Activated CD4-positive, alpha-beta T cell treated with anti-CD3 and anti-CD28 coated beads for 36 hours (primary cell): ENCODE data around the gene VPS35. TPM values are rescaled to one million over a fixed set of nuclear protein-coding genes. Genes with fewer than 3 reads are reported as not detected.
A peak's percentile ranks its signal among the peaks of the same experiment; 100 is the strongest.

ENCODE experiments used
- ATAC-seq: fragments of 200-7000 bp; cut with Tn5 transposase; one replicate; pipeline ENCODE4 v1.10.0; 2021; ENCODE audit warnings: mild to moderate bottlenecking, moderate library complexity
- CTCF ChIA-PET: fragments of 350-600 bp; sonication (Branson Sonifier 250); formaldehyde crosslinking; loops from one replicate; lab custom pipeline; 2021; ENCODE audit warnings: antibody characterized with exemption; lab: Charles Lee
- POLR2A ChIA-PET: fragments of 350-600 bp; sonication (Branson Sonifier 250); formaldehyde crosslinking; loops from one replicate; lab custom pipeline; 2021; ENCODE audit warnings: antibody characterized with exemption, inconsistent platforms; lab: Charles Lee
- DNase-seq: peaks from one replicate; pipeline ENCODE4 v3.0.0-alpha.2; 2020
- H3K27ac Mint-ChIP-seq: one replicate; pipeline ENCODE4 v1.8.0; 2021; ENCODE audit warnings: mixed read lengths
- H3K27me3 Mint-ChIP-seq: one replicate; pipeline ENCODE4 v1.8.0; 2021; ENCODE audit warnings: mixed read lengths
- H3K36me3 Mint-ChIP-seq: one replicate; pipeline ENCODE4 v1.8.0; 2021; ENCODE audit warnings: low read depth, mixed read lengths
- H3K4me1 Mint-ChIP-seq: one replicate; pipeline ENCODE4 v1.8.0; 2021; ENCODE audit warnings: mixed read lengths
- H3K4me3 Mint-ChIP-seq: one replicate; pipeline ENCODE4 v1.8.0; 2021; ENCODE audit warnings: mild to moderate bottlenecking, moderate library complexity, mixed read lengths
- H3K9me3 Mint-ChIP-seq: one replicate; pipeline ENCODE4 v1.8.0; 2021; ENCODE audit warnings: low read depth, mixed read lengths
- intact Hi-C, 2 experiments: fragments of 100-400 bp; cut with DNase I in 1 of 2; cut with micrococcal nuclease in 1 of 2; formaldehyde crosslinking; loops; one replicate each; pipeline versions ENCODE4 v1.14.2 to v1.15.1; 2022 to 2024; cut with DNase I, micrococcal nuclease
- total RNA-seq, 2 experiments: library from RNA; stranded (reverse); gene quantifications; one replicate each; pipeline ENCODE4 v1.2.3, GENCODE V29; 2021

The VPS35 gene
- total RNA-seq, 2 experiments from 2014 or later, result 60.0 to 98.4 TPM

DNA sequence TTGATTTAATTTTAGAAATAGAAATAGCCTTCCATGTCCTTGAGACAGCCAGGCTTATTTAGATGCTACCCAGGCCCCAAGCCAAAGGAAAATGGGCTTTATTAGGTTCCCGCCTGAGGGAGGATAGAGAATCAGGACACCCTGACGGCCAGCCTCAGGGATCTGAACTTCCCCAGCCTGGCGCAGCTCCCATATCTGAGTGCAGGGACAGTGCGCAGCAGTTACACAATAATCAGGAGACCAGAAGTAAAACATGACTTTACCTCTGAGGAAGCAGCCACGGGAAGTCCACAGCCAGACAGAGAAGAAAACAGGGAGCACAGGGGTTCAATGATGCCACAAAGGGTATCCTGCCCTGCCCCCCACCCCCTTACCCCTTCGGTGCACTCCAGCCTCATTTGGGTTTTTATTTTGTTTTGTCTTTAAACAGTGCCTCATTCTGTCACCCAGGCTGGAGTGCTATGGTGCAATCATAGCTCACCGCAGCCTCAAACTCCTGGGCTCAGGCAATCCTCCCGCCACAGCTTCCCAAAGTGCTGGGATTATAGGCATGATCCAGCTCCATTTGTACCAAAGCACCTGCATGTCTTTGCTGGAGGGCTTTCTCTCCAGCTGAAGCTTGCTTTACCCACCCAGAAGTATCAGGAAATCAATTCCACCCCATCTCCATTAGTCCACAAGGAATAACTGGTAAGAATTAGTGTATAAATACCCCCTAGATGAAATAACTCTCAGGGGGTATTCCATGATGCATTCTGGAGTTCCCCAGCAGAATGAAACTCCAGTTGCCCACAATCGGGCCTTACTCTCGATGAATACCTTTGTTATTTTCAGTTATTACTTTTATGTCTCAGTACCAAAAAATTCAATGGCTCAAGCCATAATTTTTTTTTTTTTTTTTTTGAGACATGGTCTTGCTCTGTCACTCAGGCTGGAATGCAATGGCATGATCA is 22.4 kb upstream of the VPS35 start:
- no peak for ATAC-seq
- H3K36me3 Mint-ChIP-seq, result no peaks in the 10 kb centered on the region
- POLR2A ChIA-PET, result no interaction called here

DNA sequence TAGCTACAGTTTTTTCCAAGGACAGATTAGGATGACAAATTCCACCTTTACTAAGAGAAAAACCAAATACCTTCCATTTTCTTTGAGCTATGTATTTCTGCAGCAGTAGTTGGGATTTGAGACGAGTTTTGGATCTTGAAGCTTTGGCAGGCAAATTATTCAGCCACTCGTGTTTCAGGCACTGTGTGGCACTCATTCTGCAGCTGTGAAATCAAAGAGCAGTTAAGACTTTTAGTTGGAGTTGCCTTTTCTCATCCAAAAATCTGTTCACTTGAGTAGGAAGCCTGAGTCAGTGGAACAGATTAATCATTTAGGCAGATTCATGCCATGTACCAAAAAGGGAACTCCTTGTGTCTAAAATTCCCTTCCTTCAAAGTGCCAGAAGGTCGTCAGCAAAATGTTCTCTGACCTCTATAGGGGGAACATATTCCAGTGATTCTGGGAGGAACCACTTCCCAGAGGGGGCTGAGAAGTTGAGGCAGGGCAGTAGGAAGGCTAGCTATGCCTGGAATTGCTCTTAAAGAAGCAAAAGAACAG is 20.6 kb upstream of the VPS35 start:
- no peak overlapping the region for H3K27ac Mint-ChIP-seq
- H3K4me1 Mint-ChIP-seq, result peaks cover 4% of the 10 kb centered on the region
- H3K9me3 Mint-ChIP-seq, result no peaks in the 10 kb centered on the region
- no peak for ATAC-seq
- DNase-seq, result no peak
- H3K36me3 Mint-ChIP-seq, result no peaks in the 10 kb centered on the region
- no peaks in the 10 kb centered on the region for H3K27me3 Mint-ChIP-seq
- POLR2A ChIA-PET, result no interaction called here
- intact Hi-C loops, result no loop called here
- CTCF ChIA-PET, result interaction anchor here (0.6 to 1.5 kb wide), 6 partner anchors 13 to 199 kb away, joined by 3 to 5 read pairs (median 3); no protein-coding TSS in a partner anchor
- H3K4me3 Mint-ChIP-seq, result no peak overlapping the region

More for the DNA sequence above, 22.4 kb upstream of the VPS35 start:
- DNase-seq, result no peak
- intact Hi-C loops, result no loop called here
- CTCF ChIA-PET, result interaction anchor here (1.3 kb wide), 1 partner anchor 19 kb away, joined by 3 read pairs; no protein-coding TSS in a partner anchor
- Mint-ChIP-seq H3K4me1 (peaks cover 4% of the 10 kb centered on the region), H3K9me3 (no peaks in the 10 kb centered on the region), H3K27ac (no peak overlapping the region), H3K4me3 (no peak overlapping the region), H3K27me3 (no peaks in the 10 kb centered on the region)

DNA sequence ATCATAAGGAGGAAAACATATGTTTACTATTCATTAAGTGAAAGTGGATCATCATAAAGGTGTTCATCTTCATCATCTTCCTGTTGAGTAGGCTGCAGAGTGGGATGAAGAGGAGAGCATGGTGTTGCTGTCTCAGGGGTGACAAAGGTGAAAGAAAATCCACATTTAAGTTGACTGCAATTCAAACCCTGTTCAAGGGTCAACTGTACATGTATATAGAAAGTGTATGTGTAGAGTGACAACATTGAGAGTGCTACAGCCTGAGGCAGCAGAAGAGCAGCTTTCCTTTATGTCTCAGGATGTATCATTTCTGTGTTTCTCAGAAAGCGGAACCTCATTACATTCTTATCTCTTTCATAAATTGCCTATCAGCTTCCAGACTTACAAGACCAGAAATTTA is 17.7 kb upstream of the VPS35 start:
- no peak overlapping the region for H3K27ac Mint-ChIP-seq

DNA sequence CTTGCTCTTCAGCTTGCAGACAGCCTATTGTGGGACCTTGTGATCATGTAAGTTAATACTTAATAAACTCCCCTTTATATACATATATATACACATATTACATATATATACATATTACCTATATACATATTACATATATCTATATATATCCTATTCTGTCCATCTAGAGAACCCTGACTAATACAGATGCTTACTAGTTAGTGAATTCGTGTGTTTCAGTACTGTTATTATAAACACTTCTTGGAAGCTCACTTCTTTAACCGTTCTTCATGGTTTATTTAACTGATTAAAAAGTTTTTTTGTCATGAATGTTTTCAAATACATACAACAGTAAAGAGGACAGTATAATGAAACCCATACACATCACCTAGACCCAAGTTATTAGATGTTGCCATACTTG is 13.1 kb upstream of the VPS35 start:
- Mint-ChIP-seq H3K9me3 (no peaks in the 10 kb centered on the region), H3K27me3 (no peaks in the 10 kb centered on the region), H3K36me3 (peaks cover 6% of the 10 kb centered on the region), H3K4me1 (no peaks in the 10 kb centered on the region), H3K4me3 (no peak overlapping the region), H3K27ac (no peak overlapping the region)
- no peak for DNase-seq
- no peak for ATAC-seq
- intact Hi-C loops, result no loop called here
- POLR2A ChIA-PET, result no interaction called here
- CTCF ChIA-PET, result no interaction called here

More for the DNA sequence above, 17.7 kb upstream of the VPS35 start:
- Mint-ChIP-seq H3K36me3 (peaks cover 2% of the 10 kb centered on the region), H3K9me3 (no peaks in the 10 kb centered on the region), H3K4me3 (no peak overlapping the region), H3K27me3 (no peaks in the 10 kb centered on the region), H3K4me1 (peaks cover 4% of the 10 kb centered on the region)
- ATAC-seq, result peak; percentile 26
- POLR2A ChIA-PET, result no interaction called here
- DNase-seq, result no peak
- intact Hi-C loops, result no loop called here
- CTCF ChIA-PET, result interaction anchor here (0.7 kb wide), 1 partner anchor 786 kb away, joined by 4 read pairs; no protein-coding TSS in a partner anchor

DNA sequence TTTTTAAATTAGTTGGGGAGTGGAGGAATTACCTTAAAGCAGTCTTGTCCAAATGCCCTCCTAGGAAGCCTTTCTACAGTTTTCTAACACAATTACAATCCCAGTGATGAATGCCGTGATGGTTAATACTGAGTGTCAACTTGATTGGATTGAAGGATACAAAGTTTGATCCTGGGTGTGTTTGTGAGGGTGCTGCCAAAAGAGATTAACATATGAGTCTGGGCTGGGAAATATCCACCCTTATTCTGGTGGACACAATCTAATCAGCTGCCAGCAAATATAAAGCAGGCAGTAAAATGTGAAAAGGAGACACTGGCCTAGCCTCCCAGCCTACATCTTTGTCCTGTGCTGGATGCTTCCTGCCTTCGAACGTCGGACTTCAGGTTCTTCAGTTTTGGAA is 12.6 kb upstream of the VPS35 start:
- no peaks in the 10 kb centered on the region for H3K4me1 Mint-ChIP-seq
- H3K9me3 Mint-ChIP-seq, result no peaks in the 10 kb centered on the region
- no peak overlapping the region for H3K27ac Mint-ChIP-seq
- H3K36me3 Mint-ChIP-seq, result peaks cover 9% of the 10 kb centered on the region
- no peak overlapping the region for H3K4me3 Mint-ChIP-seq
- ChIA-PET POLR2A (no interaction called here), CTCF (interaction anchor here (1.0 kb wide), 1 partner anchor 28 kb away, joined by 4 read pairs; no protein-coding TSS in a partner anchor)
- DNase-seq (no peak), ATAC-seq (no peak)
- no peaks in the 10 kb centered on the region for H3K27me3 Mint-ChIP-seq
- intact Hi-C loops, result no loop called here

DNA sequence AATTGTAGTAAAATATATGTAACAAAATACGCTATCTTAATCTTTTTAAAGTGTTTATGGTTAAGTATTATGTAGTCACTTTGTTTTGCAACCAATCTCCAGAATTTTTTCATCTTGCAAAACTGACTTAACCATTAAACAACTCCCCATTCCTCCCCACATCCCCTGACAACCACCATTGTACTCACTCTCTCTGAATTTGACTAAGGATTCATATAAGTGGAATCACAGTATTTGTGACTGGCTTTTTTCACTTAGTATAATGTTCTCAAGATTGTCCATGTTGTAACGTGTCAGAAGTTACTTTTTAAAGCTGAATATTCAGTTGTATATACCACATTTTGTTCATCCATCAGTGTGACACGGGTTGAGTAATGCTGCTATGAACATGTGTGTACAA is 11.1 kb upstream of the VPS35 start:
- no peak for DNase-seq
- no peaks in the 10 kb centered on the region for H3K4me1 Mint-ChIP-seq
- ChIA-PET POLR2A (interaction anchor here (0.5 kb wide), 1 partner anchor 141 kb away, joined by 3 read pairs; no protein-coding TSS in a partner anchor), CTCF (interaction anchor here (0.6 to 1.1 kb wide), 3 partner anchors 26 to 230 kb away, joined by 3 to 4 read pairs (median 4); no protein-coding TSS in a partner anchor)
- H3K27ac Mint-ChIP-seq, result no peak overlapping the region
- H3K36me3 Mint-ChIP-seq, result peaks cover 19% of the 10 kb centered on the region
- H3K9me3 Mint-ChIP-seq, result no peaks in the 10 kb centered on the region
- intact Hi-C loops, result no loop called here
- H3K4me3 Mint-ChIP-seq, result no peak overlapping the region
- H3K27me3 Mint-ChIP-seq, result no peaks in the 10 kb centered on the region
- no peak for ATAC-seq

DNA sequence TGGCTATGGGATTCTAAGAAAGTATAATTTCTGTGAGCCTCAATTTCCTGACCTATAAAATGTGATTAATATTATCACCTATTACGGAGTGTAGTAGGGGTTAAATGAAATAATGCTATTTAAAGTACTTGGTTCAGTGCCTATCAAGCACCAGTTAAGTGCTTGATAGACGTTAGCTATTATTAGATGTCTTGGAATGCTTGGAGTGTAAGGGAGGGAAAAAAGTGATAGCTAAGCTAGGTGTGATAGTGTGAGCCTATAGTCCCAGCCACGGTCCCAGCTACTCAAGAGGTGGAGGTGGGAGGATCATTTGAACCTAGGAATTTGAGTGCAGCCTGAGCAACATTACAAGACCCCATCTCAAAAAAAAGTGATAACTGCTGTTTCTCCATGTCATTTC is 8.0 kb upstream of the VPS35 start:
- Mint-ChIP-seq H3K27me3 (no peaks in the 10 kb centered on the region), H3K9me3 (no peaks in the 10 kb centered on the region), H3K4me3 (no peak overlapping the region), H3K36me3 (peaks cover 32% of the 10 kb centered on the region), H3K27ac (no peak overlapping the region), H3K4me1 (no peaks in the 10 kb centered on the region)
- DNase-seq, result no peak
- ATAC-seq, result no peak
- POLR2A ChIA-PET, result interaction anchor here (0.6 kb wide), 1 partner anchor 22 kb away, joined by 3 read pairs; no protein-coding TSS in a partner anchor
- intact Hi-C loops, result no loop called here
- CTCF ChIA-PET, result interaction anchor here (0.7 to 1.6 kb wide), 5 partner anchors 12 to 148 kb away, joined by 3 to 5 read pairs (median 3); no protein-coding TSS in a partner anchor

DNA sequence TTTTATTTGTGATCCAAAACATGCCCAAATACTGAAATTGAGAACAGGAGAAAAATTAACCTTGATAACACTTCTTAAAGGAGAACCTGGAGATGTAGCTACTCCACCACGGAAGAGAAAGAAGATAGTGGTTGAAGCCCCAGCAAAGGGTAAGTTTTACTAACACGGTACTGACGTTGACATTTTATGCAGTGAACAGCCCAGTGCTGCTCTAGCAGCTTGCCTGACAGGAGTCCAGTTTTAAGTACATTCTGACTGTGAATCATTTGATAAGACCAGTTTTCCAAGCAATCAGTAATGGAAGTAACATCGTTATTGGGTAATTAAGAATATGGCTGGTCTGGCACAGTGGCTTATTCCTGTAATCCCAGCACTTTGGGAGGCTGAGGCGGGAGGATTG is 7.0 kb upstream of the VPS35 start:
- POLR2A ChIA-PET, result no interaction called here
- DNase-seq (no peak), ATAC-seq (no peak)
- CTCF ChIA-PET, result interaction anchor here (1.1 to 1.6 kb wide), 3 partner anchors 22 to 149 kb away, joined by 3 to 7 read pairs (median 4); no protein-coding TSS in a partner anchor
- H3K27ac Mint-ChIP-seq, result no peak overlapping the region
- peaks cover 41% of the 10 kb centered on the region for H3K36me3 Mint-ChIP-seq
- no peak overlapping the region for H3K4me3 Mint-ChIP-seq
- peaks cover 9% of the 10 kb centered on the region for H3K4me1 Mint-ChIP-seq
- H3K9me3 Mint-ChIP-seq, result no peaks in the 10 kb centered on the region
- intact Hi-C loops, result no loop called here
- H3K27me3 Mint-ChIP-seq, result no peaks in the 10 kb centered on the region

DNA sequence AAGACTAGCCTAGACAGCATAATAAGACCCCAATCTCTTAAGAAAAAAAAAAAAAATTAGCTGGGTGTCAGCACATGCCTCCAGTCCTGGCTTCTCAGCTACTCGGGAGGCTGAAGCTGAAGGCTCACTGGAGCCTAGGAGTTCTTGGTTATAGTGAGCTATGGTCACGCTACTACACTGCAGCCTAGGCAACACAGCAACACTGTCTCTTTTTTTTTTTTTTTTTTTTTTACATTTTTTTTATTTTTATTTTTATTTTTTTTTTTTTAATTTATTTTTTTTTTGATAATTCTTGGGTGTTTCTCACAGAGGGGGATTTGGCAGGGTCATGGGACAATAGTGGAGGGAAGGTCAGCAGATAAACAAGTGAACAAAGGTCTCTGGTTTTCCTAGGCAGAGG is 4.6 kb upstream of the VPS35 start:
- ATAC-seq (no peak), DNase-seq (no peak)
- intact Hi-C loops, result no loop called here
- peaks cover 13% of the 10 kb centered on the region for H3K4me1 Mint-ChIP-seq
- H3K27me3 Mint-ChIP-seq, result no peaks in the 10 kb centered on the region
- peaks cover 41% of the 10 kb centered on the region for H3K36me3 Mint-ChIP-seq
- ChIA-PET CTCF (interaction anchor here (1.3 to 1.4 kb wide), 2 partner anchors 11 to 15 kb away, joined by 3 to 4 read pairs; no protein-coding TSS in a partner anchor), POLR2A (no interaction called here)
- H3K27ac Mint-ChIP-seq, result no peak overlapping the region
- no peaks in the 10 kb centered on the region for H3K9me3 Mint-ChIP-seq
- no peak overlapping the region for H3K4me3 Mint-ChIP-seq

DNA sequence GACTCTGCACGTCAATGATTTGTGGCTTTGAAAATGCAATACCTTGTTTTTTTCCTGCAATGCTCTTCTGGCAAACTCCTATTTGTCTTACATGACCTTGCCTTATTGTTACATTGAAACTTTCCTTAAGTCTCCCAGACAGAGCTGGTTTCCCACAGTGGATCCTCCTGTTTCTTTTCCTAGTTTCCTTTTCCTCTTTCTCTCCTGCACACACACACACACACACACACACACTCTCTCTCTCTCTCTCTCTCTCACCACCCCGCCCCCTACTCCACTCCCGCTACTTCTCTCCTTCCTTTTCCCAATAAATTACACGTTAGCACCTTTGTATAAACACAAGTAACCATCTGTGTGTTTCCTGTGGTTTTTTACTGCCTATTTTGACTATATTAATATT is 2.7 kb upstream of the VPS35 start:
- peaks cover 37% of the 10 kb centered on the region for H3K36me3 Mint-ChIP-seq
- intact Hi-C loops, result no loop called here
- H3K4me1 Mint-ChIP-seq, result peaks cover 28% of the 10 kb centered on the region
- no peak overlapping the region for H3K27ac Mint-ChIP-seq
- DNase-seq, result no peak
- H3K27me3 Mint-ChIP-seq, result no peaks in the 10 kb centered on the region
- ATAC-seq, result no peak
- no peaks in the 10 kb centered on the region for H3K9me3 Mint-ChIP-seq
- ChIA-PET CTCF (interaction anchor here (1.3 to 1.7 kb wide), 3 partner anchors 18 to 219 kb away, joined by 3 to 4 read pairs (median 4); no protein-coding TSS in a partner anchor), POLR2A (no interaction called here)
- H3K4me3 Mint-ChIP-seq, result no peak overlapping the region
